ENCODE data around the gene OR1A1. TPM values are rescaled to one million over a fixed set of nuclear protein-coding genes. Genes with fewer than 3 reads are reported as not detected.

The OR1A1 gene
- polyA plus RNA-seq, 5 donors = 0.07 to 0.12 (median 0.09) TPM; not detected in 2

Other genes starting within 250 kb of the OR1A1 start
- gene OR1D5, start 144.1 kb upstream of the OR1A1 start, polyA plus RNA-seq (ENCODE audit: insufficient read depth in 1 of 5, insufficient read length in 5 of 5, low replicate concordance in 1 of 5) = not detected
- under 1 TPM in 2 of 5 donors, not detected in 3; 0.03 to 0.06 TPM for gene OR1D2, start 103.2 kb upstream of the OR1A1 start, polyA plus RNA-seq (ENCODE audit: insufficient read depth in 1 of 5, insufficient read length in 5 of 5, low replicate concordance in 1 of 5)
- not detected for gene OR1G1, start 80.1 kb upstream of the OR1A1 start, polyA plus RNA-seq (ENCODE audit: insufficient read depth in 1 of 5, insufficient read length in 5 of 5, low replicate concordance in 1 of 5)
- gene OR1A2, start 10.1 kb upstream of the OR1A1 start, polyA plus RNA-seq (ENCODE audit: insufficient read depth in 1 of 5, insufficient read length in 5 of 5, low replicate concordance in 1 of 5) = not detected
- gene OR3A1, start 90.7 kb downstream of the OR1A1 start, polyA plus RNA-seq (ENCODE audit: insufficient read depth in 1 of 5, insufficient read length in 5 of 5, low replicate concordance in 1 of 5) = under 1 TPM in 1 of 5 donors, not detected in 4; 0.09 TPM
- under 1 TPM in 4 of 5 donors, not detected in 1; 0.16 to 0.85 (median 0.35) TPM for gene OR3A2, start 178.6 kb downstream of the OR1A1 start, polyA plus RNA-seq (ENCODE audit: insufficient read depth in 1 of 5, insufficient read length in 5 of 5, low replicate concordance in 1 of 5)
- under 1 TPM in 1 of 5 donors, not detected in 4; 0.10 TPM for gene OR1E1, start 190.7 kb downstream of the OR1A1 start, polyA plus RNA-seq (ENCODE audit: insufficient read depth in 1 of 5, insufficient read length in 5 of 5, low replicate concordance in 1 of 5)
- gene OR3A3, start 203.7 kb downstream of the OR1A1 start, polyA plus RNA-seq (ENCODE audit: insufficient read depth in 1 of 5, insufficient read length in 5 of 5, low replicate concordance in 1 of 5) = under 1 TPM in 3 of 5 donors, not detected in 2; 0.06 to 0.15 (median 0.13) TPM
- under 1 TPM in 1 of 5 donors, not detected in 4; 0.18 TPM for gene OR1E2, start 226.2 kb downstream of the OR1A1 start, polyA plus RNA-seq (ENCODE audit: insufficient read depth in 1 of 5, insufficient read length in 5 of 5, low replicate concordance in 1 of 5)

Measured in right lung (tissue), 5 donors.